Measurements from ENCODE around the gene RAB27A.

- TF ChIP-seq ATF1 (CRISPR knock-in tag; IDR thresholded peaks at IDR 0.05): no peak
- no peak for TF ChIP-seq TRAFD1 (CRISPR knock-in tag; IDR thresholded peaks at IDR 0.05; ENCODE audit: borderline replicate concordance)
- no peak for TF ChIP-seq GTF2F1 (IDR thresholded peaks at IDR 0.05; ENCODE audit: low read length)
- TF ChIP-seq ZBTB1 (CRISPR knock-in tag; IDR thresholded peaks at IDR 0.05; ENCODE audit: borderline replicate concordance): no peak
These were observed 55.4 kb downstream of the RAB27A start for GRCh38 chr15:55234104-55234799.
